HepG2 (cell line): ENCODE data around the gene CDK5RAP1. TPM values are rescaled to one million over a fixed set of nuclear protein-coding genes. Genes with fewer than 3 reads are reported as not detected.

Experiments
- ARHGAP35 ChIP-seq: sonication (generic); formaldehyde crosslinking; IDR thresholded peaks from 2 replicates; pipeline ENCODE4 v1.9.0; 2022; ENCODE audit warnings: mild to moderate bottlenecking, inconsistent platforms, moderate library complexity, missing genetic modification reagents, borderline replicate concordance
- NCOA5 ChIP-seq: sonication (generic); formaldehyde crosslinking; IDR thresholded peaks from 2 replicates; pipeline ENCODE4 v1.4.0; 2020; ENCODE audit warnings: missing genetic modification reagents
- SALL1 ChIP-seq: sonication (generic); formaldehyde crosslinking; IDR thresholded peaks from 2 replicates; pipeline ENCODE4 v1.8.0; 2022; ENCODE audit warnings: mild to moderate bottlenecking, missing genetic modification reagents
- SP1 ChIP-seq, 2 experiments: fragments of 450-650 bp in 1 of 2; sonication (generic) in 1 of 2; formaldehyde crosslinking in 1 of 2; IDR thresholded peaks; 2 replicates each; pipeline versions ENCODE4 v1.4.0 to v1.6.1; 2016 to 2020; ENCODE audit warnings: missing genetic modification reagents in 1 of 2
- ZC3H13 ChIP-seq: sonication (generic); formaldehyde crosslinking; IDR thresholded peaks from 2 replicates; pipeline ENCODE4 v1.8.1; 2023; ENCODE audit warnings: mild to moderate bottlenecking, missing genetic modification reagents, moderate library complexity
- ZNF143 ChIP-seq: sonication (generic); formaldehyde crosslinking; IDR thresholded peaks from 2 replicates; pipeline ENCODE4 v1.4.0; 2020; ENCODE audit warnings: missing genetic modification reagents
- ZNF674 ChIP-seq: sonication (generic); formaldehyde crosslinking; IDR thresholded peaks from 2 replicates; pipeline ENCODE4 v1.5.0; 2020; ENCODE audit warnings: low read depth, mild to moderate bottlenecking, missing genetic modification reagents
- polyA plus RNA-seq, 8 experiments: library from polyadenylated mRNA; depleted of rRNA in 3 of 8; stranded (reverse) in 7 of 8; unstranded in 1 of 8; fragments of >200 nt; fragmentation: Illumina TruSeq in 4 of 8; extraction: Trizol in 4 of 8; gene quantifications; 2 replicates each; pipeline versions ENCODE4 v1.2.1 to v1.2.3, GENCODE V29; 2011 to 2016; ENCODE audit warnings: low read depth in 4 of 8, missing spikeins in 1 of 8, mixed read lengths in 1 of 8; ENCODE audit not compliant: insufficient read depth in 1 of 8
- total RNA-seq, 5 experiments: library from RNA; depleted of rRNA; stranded (reverse); fragments of >200 nt; fragmentation: Illumina TruSeq; extraction: Trizol; gene quantifications; 2 replicates each; pipeline ENCODE4 v1.2.3, GENCODE V29; 2016; ENCODE audit warnings: low read depth in 1 of 5
- TF ChIP-seq, protein P1 (sequence below): IDR thresholded peaks from 2 replicates; pipeline ENCODE4 v1.6.1; 2016; ENCODE audit warnings: mild to moderate bottlenecking, missing biosample characterization, missing genetic modification reagents
- TF ChIP-seq, protein P2 (sequence below): sonication (generic); formaldehyde crosslinking; IDR thresholded peaks from 2 replicates; pipeline ENCODE4 v1.8.0; 2023; ENCODE audit warnings: mild to moderate bottlenecking, missing genetic modification reagents
- TF ChIP-seq, protein P3 (sequence below): sonication (generic); formaldehyde crosslinking; IDR thresholded peaks from 2 replicates; pipeline ENCODE4 v1.5.1; 2020; ENCODE audit warnings: mild to moderate bottlenecking, missing genetic modification reagents, borderline replicate concordance
- TF ChIP-seq, protein P4 (sequence below): sonication (generic); formaldehyde crosslinking; IDR thresholded peaks from 2 replicates; pipeline ENCODE4 v1.4.0; 2020; ENCODE audit warnings: missing genetic modification reagents
- TF ChIP-seq, protein P5 (sequence below): sonication (generic); formaldehyde crosslinking; conservative IDR thresholded peaks from 2 replicates; pipeline ENCODE4 v1.4.0; 2020; ENCODE audit warnings: mild to moderate bottlenecking, missing genetic modification reagents, moderate library complexity
- TF ChIP-seq, protein P6 (sequence below): sonication (generic); formaldehyde crosslinking; IDR thresholded peaks from 2 replicates; pipeline ENCODE4 v1.5.1; 2020; ENCODE audit warnings: missing genetic modification reagents, mild to moderate bottlenecking, borderline replicate concordance
- TF ChIP-seq, protein P7 (sequence below): sonication (generic); formaldehyde crosslinking; IDR thresholded peaks from 2 replicates; pipeline ENCODE4 v1.8.1; 2023; ENCODE audit warnings: mild to moderate bottlenecking, missing genetic modification reagents
- TF ChIP-seq, protein P8 (sequence below): IDR thresholded peaks from 2 replicates; pipeline ENCODE4 v1.6.1; 2012; ENCODE audit warnings: low read depth, low read length, improper control_type of control experiment

CDK5RAP1 gene
- total and polyA plus RNA-seq, 2 of the 13 experiments (the other 11 are each of a cell fraction or from before 2014, with no cell fraction given), result 53.6 to 98.2 TPM

DNA sequence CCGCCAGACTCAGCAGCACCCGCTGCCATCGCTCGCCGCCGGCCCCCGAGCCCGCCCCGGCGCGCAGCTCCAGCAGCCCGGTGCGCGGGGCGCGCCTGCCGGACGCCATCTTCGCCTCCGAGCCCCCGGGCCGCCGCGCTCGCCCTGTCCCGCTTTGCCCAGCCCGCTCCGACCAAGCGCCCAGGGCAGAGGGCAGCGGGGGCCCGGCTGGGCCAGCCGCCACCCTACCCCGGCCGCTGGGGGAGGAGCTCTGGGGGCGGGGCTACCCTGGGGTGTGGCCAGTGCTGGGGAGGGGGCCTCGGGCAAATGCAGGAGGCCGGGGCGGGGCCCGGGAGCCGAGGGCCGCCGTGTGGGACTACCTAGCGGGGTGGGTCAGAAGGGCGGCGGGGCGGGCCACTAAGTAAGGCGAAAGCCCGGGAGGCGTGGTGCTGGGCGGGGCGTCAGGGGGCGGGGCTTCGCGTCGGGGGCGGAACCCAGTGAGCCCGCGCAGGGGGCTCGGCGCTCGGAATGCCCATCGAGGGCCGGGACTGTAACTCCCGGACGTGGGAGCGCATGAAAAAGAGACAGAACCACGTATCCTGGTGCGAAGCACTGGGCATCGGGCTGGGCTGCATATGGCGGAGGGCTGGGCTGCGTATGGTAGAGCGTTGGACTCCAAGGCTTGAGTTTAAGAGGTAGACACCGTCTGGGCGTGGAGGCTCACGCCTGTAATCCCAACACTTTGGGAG is 42.4 kb upstream of the CDK5RAP1 start, which contains the start of gene SNTA1 (continued):
- TF ChIP-seq, protein P1, sequence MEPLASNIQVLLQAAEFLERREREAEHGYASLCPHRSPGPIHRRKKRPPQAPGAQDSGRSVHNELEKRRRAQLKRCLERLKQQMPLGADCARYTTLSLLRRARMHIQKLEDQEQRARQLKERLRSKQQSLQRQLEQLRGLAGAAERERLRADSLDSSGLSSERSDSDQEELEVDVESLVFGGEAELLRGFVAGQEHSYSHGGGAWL, result peak; percentile 69; the same call in 1 of the 2 replicates
- TF ChIP-seq ZNF674, result 0 out of 2 replicates have a peak, but pooled peaks have one; percentile 79
- no peak for TF ChIP-seq ARHGAP35
- TF ChIP-seq, protein P2, sequence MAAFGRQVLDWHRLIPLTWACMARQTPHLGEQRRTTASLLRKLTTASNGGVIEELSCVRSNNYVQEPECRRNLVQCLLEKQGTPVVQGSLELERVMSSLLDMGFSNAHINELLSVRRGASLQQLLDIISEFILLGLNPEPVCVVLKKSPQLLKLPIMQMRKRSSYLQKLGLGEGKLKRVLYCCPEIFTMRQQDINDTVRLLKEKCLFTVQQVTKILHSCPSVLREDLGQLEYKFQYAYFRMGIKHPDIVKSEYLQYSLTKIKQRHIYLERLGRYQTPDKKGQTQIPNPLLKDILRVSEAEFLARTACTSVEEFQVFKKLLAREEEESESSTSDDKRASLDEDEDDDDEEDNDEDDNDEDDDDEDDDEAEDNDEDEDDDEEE (CRISPR knock-in tag), result peak; percentile 66; the same call in 1 of the 2 replicates
- TF ChIP-seq SALL1 (CRISPR knock-in tag), result peak; percentile 53
- TF ChIP-seq, protein P3, sequence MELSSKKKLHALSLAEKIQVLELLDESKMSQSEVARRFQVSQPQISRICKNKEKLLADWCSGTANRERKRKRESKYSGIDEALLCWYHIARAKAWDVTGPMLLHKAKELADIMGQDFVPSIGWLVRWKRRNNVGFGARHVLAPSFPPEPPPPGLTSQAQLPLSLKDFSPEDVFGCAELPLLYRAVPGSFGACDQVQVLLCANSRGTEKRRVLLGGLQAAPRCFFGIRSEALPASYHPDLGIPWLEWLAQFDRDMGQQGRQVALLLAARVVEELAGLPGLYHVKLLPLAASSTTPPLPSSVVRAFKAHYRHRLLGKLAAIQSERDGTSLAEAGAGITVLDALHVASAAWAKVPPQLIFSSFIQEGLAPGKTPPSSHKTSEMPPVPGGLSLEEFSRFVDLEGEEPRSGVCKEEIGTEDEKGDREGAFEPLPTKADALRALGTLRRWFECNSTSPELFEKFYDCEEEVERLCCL (CRISPR knock-in tag), result 0 out of 2 replicates have a peak, but pooled peaks have one; percentile 32
- TF ChIP-seq ZNF143 (CRISPR knock-in tag), result no peak
- TF ChIP-seq, protein P4, sequence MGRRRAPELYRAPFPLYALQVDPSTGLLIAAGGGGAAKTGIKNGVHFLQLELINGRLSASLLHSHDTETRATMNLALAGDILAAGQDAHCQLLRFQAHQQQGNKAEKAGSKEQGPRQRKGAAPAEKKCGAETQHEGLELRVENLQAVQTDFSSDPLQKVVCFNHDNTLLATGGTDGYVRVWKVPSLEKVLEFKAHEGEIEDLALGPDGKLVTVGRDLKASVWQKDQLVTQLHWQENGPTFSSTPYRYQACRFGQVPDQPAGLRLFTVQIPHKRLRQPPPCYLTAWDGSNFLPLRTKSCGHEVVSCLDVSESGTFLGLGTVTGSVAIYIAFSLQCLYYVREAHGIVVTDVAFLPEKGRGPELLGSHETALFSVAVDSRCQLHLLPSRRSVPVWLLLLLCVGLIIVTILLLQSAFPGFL (CRISPR knock-in tag), result no peak
- TF ChIP-seq, protein P5, sequence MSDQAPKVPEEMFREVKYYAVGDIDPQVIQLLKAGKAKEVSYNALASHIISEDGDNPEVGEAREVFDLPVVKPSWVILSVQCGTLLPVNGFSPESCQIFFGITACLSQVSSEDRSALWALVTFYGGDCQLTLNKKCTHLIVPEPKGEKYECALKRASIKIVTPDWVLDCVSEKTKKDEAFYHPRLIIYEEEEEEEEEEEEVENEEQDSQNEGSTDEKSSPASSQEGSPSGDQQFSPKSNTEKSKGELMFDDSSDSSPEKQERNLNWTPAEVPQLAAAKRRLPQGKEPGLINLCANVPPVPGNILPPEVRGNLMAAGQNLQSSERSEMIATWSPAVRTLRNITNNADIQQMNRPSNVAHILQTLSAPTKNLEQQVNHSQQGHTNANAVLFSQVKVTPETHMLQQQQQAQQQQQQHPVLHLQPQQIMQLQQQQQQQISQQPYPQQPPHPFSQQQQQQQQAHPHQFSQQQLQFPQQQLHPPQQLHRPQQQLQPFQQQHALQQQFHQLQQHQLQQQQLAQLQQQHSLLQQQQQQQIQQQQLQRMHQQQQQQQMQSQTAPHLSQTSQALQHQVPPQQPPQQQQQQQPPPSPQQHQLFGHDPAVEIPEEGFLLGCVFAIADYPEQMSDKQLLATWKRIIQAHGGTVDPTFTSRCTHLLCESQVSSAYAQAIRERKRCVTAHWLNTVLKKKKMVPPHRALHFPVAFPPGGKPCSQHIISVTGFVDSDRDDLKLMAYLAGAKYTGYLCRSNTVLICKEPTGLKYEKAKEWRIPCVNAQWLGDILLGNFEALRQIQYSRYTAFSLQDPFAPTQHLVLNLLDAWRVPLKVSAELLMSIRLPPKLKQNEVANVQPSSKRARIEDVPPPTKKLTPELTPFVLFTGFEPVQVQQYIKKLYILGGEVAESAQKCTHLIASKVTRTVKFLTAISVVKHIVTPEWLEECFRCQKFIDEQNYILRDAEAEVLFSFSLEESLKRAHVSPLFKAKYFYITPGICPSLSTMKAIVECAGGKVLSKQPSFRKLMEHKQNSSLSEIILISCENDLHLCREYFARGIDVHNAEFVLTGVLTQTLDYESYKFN (CRISPR knock-in tag), result 0 out of 2 replicates have a peak, but pooled peaks have one; percentile 40
- TF ChIP-seq ZC3H13 (CRISPR knock-in tag), result 0 out of 2 replicates have a peak, but pooled peaks have one; percentile 22
- TF ChIP-seq SP1 (IDR thresholded peaks at IDR 0.05), result no peak
- peak; percentile 81 for TF ChIP-seq SP1 (CRISPR knock-in tag; IDR thresholded peaks at IDR 0.05)
- TF ChIP-seq, protein P6, sequence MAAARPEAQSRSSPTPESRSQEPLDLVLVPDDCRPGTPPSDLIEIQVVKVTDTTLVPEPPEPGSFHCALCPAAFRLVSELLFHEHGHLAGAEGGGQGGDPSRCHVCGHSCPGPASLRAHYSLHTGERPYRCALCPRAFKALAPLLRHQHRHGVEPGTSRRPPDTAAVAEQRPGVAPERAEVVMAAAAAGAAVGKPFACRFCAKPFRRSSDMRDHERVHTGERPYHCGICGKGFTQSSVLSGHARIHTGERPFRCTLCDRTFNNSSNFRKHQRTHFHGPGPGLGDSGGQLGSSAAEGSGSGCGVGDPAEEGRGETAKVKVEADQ (CRISPR knock-in tag), result 0 out of 2 replicates have a peak, but pooled peaks have one; percentile 14
- TF ChIP-seq, protein P7, sequence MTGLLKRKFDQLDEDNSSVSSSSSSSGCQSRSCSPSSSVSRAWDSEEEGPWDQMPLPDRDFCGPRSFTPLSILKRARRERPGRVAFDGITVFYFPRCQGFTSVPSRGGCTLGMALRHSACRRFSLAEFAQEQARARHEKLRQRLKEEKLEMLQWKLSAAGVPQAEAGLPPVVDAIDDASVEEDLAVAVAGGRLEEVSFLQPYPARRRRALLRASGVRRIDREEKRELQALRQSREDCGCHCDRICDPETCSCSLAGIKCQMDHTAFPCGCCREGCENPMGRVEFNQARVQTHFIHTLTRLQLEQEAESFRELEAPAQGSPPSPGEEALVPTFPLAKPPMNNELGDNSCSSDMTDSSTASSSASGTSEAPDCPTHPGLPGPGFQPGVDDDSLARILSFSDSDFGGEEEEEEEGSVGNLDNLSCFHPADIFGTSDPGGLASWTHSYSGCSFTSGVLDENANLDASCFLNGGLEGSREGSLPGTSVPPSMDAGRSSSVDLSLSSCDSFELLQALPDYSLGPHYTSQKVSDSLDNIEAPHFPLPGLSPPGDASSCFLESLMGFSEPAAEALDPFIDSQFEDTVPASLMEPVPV (CRISPR knock-in tag), result peak; percentile 59
- no peak for TF ChIP-seq NCOA5 (CRISPR knock-in tag)
- TF ChIP-seq, protein P8, sequence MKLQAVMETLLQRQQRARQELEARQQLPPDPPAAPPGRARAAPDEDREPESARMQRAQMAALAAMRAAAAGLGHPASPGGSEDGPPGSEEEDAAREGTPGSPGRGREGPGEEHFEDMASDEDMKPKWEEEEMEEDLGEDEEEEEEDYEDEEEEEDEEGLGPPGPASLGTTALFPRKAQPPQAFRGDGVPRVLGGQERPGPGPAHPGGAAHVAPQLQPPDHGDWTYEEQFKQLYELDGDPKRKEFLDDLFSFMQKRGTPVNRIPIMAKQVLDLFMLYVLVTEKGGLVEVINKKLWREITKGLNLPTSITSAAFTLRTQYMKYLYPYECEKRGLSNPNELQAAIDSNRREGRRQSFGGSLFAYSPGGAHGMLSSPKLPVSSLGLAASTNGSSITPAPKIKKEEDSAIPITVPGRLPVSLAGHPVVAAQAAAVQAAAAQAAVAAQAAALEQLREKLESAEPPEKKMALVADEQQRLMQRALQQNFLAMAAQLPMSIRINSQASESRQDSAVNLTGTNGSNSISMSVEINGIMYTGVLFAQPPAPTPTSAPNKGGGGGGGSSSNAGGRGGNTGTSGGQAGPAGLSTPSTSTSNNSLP, result no peak
